Esophagus mucosa (tissue), 1 donor: Measurements from ENCODE around the gene XKR7. TPM values are rescaled to one million over a fixed set of nuclear protein-coding genes. Genes with fewer than 3 reads are reported as not detected.
A peak's percentile ranks its signal among the peaks of the same experiment; 100 is the strongest.
"Not testable (repeated sequence)": the region's sequence is repeated elsewhere in the genome, so short reads cannot be mapped to it uniquely, and the experiment has no call there.

ENCODE experiments used
- ATAC-seq: fragments of 200-7000 bp; cut with Tn5 transposase; one replicate; pipeline ENCODE4 v1.9.1; 2020
- total RNA-seq: library from RNA; stranded (reverse); gene quantifications from one replicate; pipeline ENCODE4 v1.2.4, GENCODE V29; 2023
- donor health status: DM: yes; HTN: yes; CAD: no.

XKR7 gene
- total RNA-seq, 1 donor from 2014 or later: not detected

DNA sequence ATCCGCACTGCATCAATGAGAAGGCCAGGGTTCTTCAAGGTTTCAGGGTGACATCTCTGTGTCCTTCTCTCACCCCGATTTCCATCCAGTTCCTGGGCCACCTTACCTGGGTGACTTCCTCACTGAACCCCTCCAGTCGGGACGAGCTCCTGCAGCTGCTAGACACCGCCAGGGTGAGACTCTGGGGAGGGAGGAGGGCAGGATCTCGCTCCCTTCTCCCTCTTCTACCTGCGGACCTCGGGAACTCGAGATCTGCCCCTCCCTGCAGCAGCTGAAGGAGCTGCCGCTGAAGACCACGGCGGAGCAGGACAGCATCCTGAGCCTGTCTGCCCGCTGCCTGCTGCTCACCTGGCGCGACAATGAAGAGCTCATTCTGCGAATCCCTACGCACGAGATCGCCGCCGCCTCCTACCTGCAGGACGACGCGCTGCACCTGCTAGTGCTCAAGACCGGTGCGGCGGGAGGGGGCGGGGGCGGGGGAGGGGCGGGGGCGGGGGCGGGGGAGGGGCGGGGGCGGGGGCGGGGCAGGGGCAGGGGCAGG is 49.8 kb downstream of the XKR7 start:
- ATAC-seq: peak; percentile 56

DNA sequence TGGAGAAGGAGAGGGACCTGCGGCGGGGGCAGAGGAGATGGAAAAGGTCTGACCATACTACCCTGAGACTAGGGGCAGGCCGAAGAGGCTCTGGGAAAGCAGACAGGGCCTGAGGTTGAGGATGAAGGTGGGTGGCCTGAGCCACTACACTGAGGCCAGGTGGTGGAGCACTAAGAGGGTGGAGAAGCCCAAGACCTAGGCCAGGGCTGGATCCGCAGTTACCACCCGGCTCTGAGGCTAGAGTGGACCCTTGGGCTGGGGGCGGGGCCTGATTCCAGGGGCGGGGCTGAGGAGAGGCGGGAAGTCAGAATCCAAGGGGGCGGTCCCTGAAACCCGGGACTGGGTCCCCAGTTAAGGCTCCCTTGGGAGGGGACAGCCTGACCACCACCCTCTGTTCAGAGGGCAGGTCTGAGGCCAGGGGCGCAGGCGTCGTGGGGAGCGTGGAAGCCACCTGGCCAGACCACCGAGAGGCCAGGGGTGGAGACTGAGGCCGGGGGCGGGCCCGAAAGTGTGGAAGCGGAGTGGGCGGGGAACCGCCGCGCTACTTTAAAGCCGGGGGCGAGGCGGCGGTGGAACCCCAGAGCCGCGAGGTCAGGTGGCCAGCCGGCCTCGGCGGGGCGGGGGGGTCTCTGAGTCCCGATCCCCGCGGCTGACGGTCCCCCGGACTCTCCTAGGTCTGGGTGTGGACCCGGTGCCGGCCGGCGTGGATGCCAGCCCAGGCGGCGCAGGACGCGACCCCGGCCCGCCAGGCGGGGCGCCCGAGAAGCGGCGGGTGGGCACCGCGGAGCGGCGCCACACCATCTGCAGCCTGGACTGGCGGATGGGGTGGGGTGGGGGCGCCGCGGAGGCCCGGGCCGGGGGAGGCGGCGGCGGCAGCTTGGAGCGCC is 50.6 kb downstream of the XKR7 start:
- peak; percentile 68 for ATAC-seq

DNA sequence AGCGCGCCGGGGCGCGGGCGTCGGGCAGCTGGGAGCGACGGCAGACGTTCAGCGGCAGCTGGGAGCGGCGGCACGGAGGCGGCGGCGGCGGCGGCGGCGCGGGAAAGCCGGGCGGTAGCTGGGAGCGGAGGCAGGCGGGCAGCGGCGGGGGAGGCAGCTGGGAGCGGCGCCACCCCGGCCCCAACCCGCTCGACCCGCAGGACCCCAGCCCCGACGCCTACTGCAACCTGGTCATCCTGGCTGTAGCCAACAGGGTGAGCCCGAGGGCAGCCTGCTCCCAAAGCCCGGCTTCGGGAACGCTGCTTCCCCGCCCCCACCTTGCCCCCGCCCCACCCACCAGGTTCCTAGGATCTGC is 51.2 kb downstream of the XKR7 start:
- no peak for ATAC-seq

DNA sequence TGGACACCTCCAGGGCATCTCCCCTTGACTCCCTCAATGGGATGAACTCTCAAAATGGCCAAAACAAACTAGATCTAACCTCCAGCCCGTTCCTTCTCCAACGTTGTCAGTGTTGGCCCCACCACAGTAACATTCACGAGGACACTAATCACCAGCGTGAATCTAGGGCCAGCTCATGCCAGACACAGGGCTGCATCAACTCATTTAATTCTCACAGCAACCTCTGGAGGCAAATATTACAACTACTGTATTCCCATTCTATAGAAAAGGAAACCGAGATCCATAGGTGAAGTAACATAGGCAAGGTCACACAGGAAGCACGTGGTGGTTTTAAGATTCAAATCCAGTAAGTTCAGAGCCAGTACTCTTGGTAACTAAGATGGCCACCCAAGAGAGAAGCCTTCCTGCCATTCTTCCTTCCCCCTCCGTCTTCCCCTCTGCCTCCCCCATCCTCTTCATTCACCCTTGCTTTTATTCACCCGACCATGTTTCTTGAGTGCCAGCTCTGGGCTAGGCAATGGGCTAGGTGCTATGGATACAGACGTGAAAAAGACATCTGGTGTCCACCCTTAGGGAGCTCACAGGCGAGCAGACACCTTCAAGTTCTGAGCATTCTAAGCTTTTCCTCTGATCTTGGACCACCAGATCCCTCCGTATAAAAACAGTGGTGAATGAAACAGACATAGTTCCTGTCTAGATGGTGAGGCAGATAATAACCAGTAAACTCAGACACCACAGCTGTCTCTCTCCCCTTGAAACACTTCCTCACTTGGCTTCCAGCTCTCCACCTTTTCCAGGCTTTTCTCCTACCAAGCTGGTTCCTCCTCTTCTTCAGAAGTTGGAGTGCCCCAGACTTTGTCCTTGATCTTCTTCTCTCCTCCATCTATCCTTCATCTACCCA is 51.9 kb downstream of the XKR7 start:
- no peak for ATAC-seq

DNA sequence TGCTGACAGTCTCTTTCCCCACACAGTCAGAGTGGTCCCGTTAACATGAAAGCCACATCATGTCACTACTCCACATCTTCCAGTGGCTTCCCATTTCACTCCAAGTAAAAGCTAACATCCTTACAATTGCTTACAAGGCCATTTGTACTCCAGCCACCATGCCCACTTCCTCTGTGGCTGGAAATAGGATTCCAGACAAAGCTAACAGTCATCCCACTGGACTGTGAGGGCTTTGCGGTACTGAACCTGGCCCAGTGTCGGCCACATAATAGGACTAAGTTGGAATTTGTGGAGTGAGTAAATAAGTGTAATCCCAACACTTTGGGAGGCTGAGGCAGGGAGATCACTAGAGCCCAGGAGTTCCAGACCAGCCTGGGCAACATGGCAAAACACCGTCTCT is 53.1 kb downstream of the XKR7 start:
- ATAC-seq: no peak

DNA sequence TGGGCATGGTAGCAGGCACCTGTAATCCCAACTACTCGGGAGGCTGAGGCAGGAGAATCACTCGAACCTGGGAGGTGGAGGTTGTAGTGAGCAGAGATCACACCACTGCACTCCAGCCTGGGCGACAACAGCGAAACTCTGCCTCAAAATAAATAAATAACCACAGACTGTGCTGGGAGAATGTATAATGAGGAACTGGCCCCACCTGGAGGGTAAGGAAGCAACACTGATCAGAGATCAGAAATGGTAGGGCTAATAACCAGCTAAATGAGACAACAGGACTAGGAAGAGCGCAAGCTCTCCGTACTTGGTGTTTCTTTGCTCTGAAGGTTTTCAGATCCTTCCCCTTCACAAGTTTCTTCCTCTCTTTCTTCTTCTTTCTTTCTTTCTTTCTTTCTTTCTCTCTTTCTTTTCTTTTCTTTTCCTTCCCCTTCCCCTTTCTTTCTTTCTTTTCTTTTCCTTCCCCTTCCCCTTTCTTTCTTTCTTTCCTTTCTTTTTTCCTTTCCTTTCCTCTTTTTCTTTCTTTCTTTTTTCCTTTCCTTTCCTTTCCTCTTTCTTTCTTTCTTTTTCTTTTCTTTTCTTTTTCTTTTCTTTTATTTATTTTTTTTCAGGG is 56.8 kb downstream of the XKR7 start:
- no peak for ATAC-seq

DNA sequence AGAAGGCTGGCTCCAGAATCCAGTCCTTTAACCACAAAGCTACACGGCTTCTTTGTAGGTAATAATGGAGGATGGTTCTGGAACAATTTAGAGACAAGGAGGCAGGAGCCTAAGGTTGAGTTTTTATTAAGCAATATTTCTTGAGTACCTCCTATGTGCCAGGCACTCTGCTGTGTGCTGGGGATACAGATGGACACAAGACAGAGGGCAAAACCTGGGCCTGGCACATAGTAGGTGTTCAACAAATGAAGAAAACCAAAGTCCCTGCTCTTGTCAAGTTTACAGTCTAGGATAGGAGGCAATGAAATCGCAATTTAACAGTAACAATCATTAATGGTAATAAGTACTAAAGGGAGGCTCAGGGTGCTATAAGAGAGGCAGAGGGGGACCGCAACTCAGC is 59.7 kb downstream of the XKR7 start:
- no peak for ATAC-seq

DNA sequence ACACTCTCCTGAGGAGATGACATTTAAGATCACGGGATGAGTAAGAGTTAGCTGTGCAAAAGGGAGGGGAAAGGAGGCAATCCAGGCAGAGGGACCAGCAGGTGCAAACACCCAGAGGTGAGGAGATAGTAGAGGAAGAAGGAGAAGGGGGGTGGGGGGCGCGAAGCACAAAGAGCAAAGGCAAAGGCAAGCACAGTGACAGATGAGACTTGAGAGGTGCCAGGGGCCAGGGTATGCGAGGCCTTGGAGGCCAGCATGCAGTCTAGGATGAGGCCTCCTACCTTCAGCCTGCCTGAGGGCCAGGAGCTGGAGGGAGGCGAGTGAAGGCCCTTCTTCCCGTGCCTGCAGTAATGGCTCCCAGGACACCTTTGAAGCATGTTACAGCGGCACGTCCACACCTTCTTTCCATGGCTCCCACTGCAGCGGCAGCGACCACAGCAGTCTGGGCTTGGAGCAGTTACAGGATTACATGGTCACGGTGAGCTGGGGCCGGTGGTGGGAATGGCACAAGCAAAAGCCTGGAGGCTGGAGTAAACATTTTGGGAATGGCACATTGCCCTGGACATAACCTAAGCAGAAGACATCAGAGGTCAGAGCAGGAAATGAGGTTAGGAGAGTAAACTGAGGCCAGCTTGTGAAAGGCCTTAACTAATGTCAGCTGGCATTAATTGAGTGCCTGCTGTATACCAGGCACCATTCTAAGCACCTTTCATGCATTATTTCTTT is 60.9 kb downstream of the XKR7 start:
- ATAC-seq: no peak

DNA sequence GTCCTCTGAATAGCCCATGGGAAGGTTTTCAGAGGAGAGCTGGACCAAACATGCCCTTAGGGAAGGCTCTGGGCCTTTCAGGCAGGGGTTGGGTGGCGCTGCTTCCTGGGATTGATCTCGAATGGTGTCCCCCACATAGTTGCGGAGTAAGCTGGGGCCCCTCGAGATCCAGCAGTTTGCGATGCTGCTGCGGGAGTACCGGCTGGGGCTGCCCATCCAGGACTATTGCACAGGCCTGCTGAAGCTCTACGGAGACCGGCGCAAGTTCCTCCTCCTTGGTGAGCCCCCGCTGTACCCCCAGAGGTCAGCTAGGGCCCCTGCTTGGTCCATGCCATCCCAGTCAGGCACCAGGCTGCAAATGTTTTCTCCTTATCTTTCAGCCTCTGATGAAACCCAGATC is 61.6 kb downstream of the XKR7 start:
- ATAC-seq: no peak

DNA sequence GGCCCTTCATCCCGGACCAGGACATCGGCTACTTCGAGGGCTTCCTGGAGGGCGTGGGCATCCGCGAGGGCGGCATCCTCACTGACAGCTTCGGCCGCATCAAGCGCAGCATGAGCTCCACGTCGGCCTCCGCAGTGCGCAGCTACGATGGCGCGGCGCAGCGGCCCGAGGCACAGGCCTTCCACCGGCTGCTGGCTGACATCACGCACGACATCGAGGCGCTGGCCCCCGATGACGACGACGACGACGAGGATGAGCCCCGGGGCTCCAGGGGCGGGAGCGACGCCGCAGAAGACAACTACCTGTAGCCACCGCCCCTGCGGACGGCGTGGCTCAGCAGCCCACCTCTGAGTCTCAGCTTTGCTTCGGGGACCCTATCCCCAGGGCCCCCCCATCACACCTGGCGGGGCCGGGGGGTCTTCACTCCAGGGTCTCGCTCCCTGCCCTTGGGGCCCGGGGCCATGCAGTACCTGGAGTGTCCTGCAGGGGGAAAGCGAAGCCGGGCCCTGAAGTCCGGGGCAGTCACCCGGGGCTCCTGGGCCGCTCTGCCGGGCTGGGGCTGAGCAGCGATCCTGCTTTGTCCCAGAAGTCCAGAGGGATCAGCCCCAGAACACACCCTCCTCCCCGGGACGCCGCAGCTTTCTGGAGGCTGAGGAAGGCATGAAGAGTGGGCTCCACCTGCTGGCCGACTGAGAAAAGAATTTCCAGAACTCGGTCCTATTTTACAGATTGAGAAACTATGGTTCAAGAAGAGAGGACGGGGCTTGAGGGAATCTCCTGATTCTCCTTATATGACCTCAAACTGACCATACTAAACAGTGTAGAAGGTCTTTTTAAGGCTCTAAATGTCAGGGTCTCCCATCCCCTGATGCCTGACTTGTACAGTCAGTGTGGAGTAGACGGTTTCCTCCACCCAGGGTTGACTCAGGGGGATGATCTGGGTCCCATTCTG is 63.3 kb downstream of the XKR7 start:
- ATAC-seq: peak; percentile 85

DNA sequence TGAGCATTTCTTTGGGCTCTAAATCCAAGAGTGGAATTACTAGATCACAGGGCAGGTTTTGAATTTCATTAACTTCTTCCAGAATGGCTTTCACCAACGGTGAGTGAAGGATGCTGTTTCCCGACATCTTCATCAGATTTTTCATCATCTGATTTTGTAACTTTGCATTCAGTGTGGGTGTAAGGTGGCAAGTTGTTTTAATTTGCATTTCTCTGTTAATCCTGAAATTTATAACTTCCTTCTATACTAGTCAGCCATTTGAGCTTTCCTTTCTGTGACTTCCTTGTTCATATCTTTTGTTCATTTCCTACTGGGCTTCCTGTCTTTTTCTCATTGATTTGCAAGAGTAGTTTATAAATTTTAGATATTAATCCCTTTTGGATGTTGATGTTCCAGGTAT is 65.4 kb downstream of the XKR7 start:
- no peak for ATAC-seq

DNA sequence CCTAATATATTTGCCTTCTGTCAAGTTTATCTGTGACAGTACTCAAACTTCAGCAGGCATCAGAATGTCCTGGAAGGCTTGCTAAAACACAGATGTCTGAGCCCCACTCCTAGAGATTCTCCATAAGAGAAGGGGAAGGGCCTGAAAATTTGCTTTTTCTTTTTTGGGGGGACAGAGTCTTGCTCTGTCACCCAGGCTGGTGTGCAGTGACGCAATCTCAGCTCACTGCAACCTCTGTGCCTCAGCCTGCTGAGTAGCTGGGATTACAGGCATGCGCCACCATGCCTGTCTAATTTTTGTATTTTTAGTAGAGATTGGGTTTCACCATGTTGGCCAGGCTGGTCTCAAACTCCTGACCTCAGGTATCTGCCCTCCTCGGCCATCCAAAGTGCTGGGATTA is 65.8 kb downstream of the XKR7 start:
- ATAC-seq: not testable (repeated sequence)

DNA sequence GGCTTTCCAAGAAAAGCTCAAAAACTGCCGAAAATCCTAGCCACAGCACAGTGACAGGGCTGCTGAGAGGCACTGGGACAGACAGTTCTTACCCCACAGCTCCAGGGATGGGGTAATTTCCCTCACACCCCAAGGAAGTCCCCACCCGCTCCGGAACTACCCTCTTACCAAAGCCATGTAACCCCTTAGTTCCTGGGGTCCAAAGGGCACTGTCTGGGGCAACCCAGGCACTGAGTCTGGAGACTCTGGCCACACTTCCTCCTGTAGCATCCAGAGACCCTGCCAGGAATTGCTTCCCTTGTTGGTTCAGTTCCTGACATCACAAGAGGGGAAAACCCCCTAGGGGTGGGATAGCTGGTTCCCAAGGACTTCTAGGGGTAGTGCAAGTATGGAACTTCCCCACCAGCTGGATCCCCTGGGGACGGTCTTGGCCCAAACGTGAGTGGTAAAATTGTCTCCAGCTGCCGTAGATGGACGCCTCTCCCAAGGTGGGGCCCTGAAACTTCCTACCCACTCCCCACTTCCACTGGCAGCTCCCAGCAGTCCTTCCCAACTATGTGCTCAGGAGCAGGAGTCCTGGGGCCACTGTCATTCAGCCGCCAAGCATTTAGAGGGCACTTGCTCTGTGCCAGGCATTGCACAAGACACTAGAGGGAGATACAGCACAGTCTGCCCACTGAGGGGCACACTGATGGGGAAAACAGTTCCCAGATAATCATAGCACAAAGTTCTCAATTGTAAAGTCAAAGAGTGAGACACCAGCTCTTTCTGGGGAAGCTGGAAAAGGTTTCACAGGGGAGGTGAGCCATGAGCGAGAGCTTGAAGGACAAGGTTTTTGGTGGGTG is 66.9 kb downstream of the XKR7 start:
- ATAC-seq: no peak

DNA sequence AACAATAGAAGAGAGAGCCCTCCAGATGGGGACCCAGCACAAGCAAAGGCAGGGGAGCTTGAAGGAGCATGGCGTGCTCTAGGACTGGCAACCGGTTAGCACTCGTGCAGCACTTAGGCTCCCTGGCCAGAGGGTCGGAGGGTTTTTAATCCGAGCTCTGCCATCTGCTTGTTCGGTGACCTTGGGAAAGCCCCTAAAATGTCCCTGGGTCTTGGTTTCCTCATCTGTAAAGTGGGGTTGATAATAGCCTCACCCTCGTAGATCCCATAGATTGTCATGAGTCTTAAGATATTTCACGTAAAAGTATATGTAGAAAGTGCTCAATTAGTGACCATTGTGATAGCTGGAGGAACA is 67.5 kb downstream of the XKR7 start:
- ATAC-seq: no peak

DNA sequence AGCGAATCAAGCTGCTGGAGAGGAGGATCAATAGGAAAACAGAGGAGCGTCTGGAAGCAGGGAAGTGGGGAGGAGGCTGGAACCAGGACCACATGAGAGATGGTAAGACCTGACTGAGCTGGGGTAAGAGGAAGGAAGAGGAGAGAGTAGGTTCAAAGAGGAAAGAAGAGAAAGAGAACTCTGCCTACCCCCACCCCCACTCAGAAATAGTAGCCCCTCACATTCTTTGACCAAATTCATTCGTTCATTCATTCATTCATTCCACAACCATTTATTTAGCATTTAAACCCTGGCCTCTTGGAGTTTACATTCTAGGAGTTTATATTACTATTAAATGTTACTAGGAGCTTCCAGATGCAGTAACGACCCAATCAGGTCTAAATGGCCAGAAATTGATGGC is 68.3 kb downstream of the XKR7 start:
- no peak for ATAC-seq

DNA sequence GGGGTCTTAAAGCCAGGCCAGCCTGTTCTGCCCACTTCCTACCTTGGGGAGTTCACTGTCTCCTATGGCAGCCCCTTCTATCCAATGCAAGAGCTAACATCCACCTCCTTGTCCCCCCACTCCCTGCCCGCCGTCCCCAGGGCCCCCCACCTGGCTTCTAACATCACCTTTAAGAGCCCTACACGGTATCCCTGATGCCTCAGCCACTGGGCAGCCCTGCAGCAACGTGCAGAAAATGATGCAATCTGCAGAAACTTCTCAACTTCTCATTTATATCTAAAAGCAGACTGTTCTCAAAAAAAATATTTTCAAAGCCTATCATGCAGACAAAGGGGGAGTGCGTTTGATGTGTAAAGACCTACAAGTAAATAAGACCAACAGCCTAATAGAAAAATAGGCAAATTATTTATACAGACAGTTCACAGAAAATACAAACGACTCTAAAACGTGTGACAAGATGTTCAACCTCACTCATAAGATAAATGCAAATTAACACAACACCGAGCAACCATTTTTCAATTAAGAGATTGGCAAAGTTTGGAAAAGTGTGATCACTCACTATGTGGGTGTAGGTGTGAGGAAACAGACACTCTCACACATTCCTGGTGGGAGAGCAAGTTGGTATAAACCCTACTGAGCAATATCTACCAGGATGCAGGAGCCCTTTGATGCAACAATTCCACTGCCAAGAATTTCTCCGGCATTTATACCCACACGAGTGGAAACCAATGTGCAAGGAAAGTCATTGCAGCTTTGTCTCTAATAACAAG is 69.0 kb downstream of the XKR7 start:
- ATAC-seq: no peak

DNA sequence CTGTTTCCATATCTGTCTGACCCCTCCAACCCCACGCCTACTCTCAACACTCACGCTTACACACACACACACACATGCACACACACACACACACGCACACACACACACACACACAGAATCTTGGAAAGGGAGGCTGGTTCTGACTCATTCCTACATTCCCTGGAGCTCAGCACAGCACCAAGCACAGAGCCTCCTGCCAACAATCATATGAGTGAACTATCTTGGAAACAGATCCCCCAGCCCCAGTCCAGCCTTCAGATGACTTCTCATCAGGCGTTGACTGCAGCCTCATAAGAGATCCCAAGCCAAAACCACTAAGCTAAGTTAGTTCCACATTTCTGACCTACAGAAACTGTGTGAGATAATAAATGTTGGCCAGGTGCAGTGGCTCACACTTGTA is 70.0 kb downstream of the XKR7 start:
- ATAC-seq: no peak

DNA sequence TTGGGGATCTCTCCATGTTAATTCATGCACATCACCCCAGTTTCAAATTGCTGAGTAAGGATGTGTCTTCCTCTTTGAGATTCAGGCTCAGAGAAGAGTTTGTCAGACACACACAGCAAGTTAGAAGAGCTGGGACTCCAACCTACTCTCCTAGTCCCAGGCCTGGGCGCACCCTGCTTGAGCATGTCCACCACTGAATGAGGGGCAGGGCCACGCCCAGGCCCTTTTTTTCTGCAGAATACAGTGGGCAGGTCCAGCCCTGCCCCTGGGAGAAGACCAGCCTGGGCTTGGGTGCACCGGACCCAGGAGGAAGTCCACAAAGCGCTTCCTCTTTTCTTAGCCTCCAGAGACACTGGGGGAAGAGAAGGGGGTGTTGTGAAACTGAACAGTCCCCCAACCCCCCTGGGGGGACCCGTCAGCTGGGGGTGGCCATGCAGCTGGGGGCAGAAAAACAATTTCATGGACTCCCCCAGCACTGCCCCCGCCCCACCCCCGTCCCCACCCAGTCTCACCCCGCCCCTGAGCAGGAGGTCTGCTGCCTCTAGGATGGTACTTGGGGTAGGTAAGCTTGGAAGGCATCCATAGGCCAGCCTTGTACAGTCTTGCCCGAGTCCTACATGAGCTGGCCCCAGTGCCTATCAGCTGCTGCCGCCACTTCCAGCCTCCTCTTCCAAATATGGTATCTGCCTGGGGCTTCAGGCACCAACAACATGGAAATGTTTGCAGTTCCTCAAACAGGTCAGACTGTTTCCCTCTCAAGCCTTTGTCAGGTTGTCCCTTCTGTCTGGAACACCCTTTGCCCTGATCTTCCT is 72.4 kb downstream of the XKR7 start:
- peak; percentile 92 for ATAC-seq

DNA sequence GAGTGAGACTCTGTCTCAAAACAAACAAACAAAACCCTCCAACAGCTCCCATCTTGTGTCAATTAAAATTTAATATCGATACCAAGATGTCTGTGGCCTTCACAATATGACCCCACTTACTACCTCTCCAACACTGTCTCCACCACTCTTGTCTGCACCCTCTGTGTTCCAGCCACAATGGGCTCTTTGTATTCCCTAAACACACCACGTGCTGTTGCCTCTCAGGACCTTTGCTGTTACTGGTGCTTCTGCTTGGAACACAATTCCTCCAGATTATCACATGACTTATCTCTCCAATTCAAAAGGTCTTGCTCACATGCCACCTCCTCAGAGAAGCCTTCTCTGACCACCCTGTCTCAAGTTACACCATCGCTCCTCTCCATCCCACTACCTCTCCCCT is 78.0 kb downstream of the XKR7 start:
- ATAC-seq: no peak
